Measurements from ENCODE around the gene ATP1A1. TPM values are rescaled to one million over a fixed set of nuclear protein-coding genes. Genes with fewer than 3 reads are reported as not detected.

The ATP1A1 gene
- polyA plus RNA-seq, 5 donors, result 204 to 274 (median 208) TPM

GRCh38 chr1:116340506-116341231 lies 32.4 kb upstream of the ATP1A1 start:
- no peak for DNase-seq

- no peak for DNase-seq
Observed at GRCh38 chr1:116343019-116343418, 30.0 kb upstream of the ATP1A1 start.

GRCh38 chr1:116345011-116345410 lies 28.0 kb upstream of the ATP1A1 start:
- no peak for DNase-seq

GRCh38 chr1:116345843-116346242 lies 27.2 kb upstream of the ATP1A1 start:
- no peak for DNase-seq

- no peak for DNase-seq
Observed at GRCh38 chr1:116346943-116347673, 25.9 kb upstream of the ATP1A1 start.

GRCh38 chr1:116347696-116348095 lies 25.3 kb upstream of the ATP1A1 start:
- no peak for DNase-seq

GRCh38 chr1:116350097-116350645 lies 22.9 kb upstream of the ATP1A1 start:
- no peak for DNase-seq

GRCh38 chr1:116351914-116352313 lies 21.1 kb upstream of the ATP1A1 start:
- DNase-seq, result no peak

- DNase-seq, result no peak
Observed at GRCh38 chr1:116352349-116352813, 20.7 kb upstream of the ATP1A1 start.

- no peak for DNase-seq
Observed at GRCh38 chr1:116353155-116353554, 19.9 kb upstream of the ATP1A1 start.

- DNase-seq, result no peak
Observed at GRCh38 chr1:116356067-116356466, 17.0 kb upstream of the ATP1A1 start.

- no peak for DNase-seq
Observed at GRCh38 chr1:116356673-116357072, 16.4 kb upstream of the ATP1A1 start.

GRCh38 chr1:116357487-116357886 lies 15.6 kb upstream of the ATP1A1 start:
- no peak for DNase-seq

GRCh38 chr1:116359060-116359830 lies 13.8 kb upstream of the ATP1A1 start:
- no peak for DNase-seq

- DNase-seq, result no peak
Observed at GRCh38 chr1:116359871-116360270, 13.2 kb upstream of the ATP1A1 start.

GRCh38 chr1:116360429-116361173 lies 12.4 kb upstream of the ATP1A1 start:
- DNase-seq, result no peak

GRCh38 chr1:116361648-116362047 lies 11.4 kb upstream of the ATP1A1 start:
- no peak for DNase-seq

GRCh38 chr1:116362050-116362449 lies 11.0 kb upstream of the ATP1A1 start:
- no peak for DNase-seq

GRCh38 chr1:116365353-116365780 lies 7.7 kb upstream of the ATP1A1 start:
- no peak for DNase-seq

- no peak for DNase-seq
Observed at GRCh38 chr1:116365857-116366256, 7.2 kb upstream of the ATP1A1 start.

GRCh38 chr1:116367256-116367945 lies 5.6 kb upstream of the ATP1A1 start:
- no peak for DNase-seq

Measured in right lung (tissue), 5 donors.